Natural killer cell (primary cell): ENCODE results near the gene SLC39A11. TPM values are rescaled to one million over a fixed set of nuclear protein-coding genes. Genes with fewer than 3 reads are reported as not detected.

ENCODE experiments used
- ATAC-seq, 3 donors: fragments of 150-1000 bp in 2 of 3; fragments of 200-7000 bp in 1 of 3; cut with Tn5 transposase; 1 replicate in 1 of 3; 2 replicates in 2 of 3; pipeline ENCODE4 v1.10.0; 2021; ENCODE audit warnings: mild to moderate bottlenecking in 2 of 3, moderate library complexity in 2 of 3
- DNase-seq, 2 donors: peaks; one replicate each; pipeline versions ENCODE4 v3.0.0 to v3.0.0-alpha.2; 2013 to 2021; ENCODE audit warnings: mixed read lengths in 1 of 2
- H3K27ac ChIP-seq: one replicate; pipeline ENCODE4 v1.5.1; 2013; ENCODE audit warnings: mild to moderate bottlenecking, low read length
- H3K27me3 ChIP-seq: one replicate; pipeline ENCODE4 v1.6.1; 2013; ENCODE audit warnings: low read length; ENCODE audit not compliant: control insufficient read depth, insufficient read depth
- H3K36me3 ChIP-seq: one replicate; pipeline ENCODE4 v1.6.1; 2013; ENCODE audit warnings: low read length; ENCODE audit not compliant: control insufficient read depth, insufficient read depth
- H3K4me1 ChIP-seq: one replicate; pipeline ENCODE4 v1.6.1; 2013; ENCODE audit warnings: low read length; ENCODE audit not compliant: control insufficient read depth, insufficient read depth
- H3K4me3 ChIP-seq: one replicate; pipeline ENCODE4 v1.5.1; 2013; ENCODE audit warnings: low read length
- H3K9me3 ChIP-seq: one replicate; pipeline ENCODE4 v1.6.1; 2013; ENCODE audit warnings: low read length; ENCODE audit not compliant: control insufficient read depth, insufficient read depth
- H3K27ac Mint-ChIP-seq, 2 donors: one replicate each; pipeline ENCODE4 v1.8.0; 2022; ENCODE audit warnings: mild to moderate bottlenecking in 2 of 2, mixed read lengths in 2 of 2, moderate library complexity in 1 of 2
- H3K27me3 Mint-ChIP-seq, 2 donors: one replicate each; pipeline ENCODE4 v1.8.0; 2022; ENCODE audit warnings: low read depth in 2 of 2, mixed read lengths in 2 of 2
- H3K36me3 Mint-ChIP-seq: one replicate; pipeline ENCODE4 v1.8.0; 2022; ENCODE audit warnings: mixed read lengths
- H3K4me1 Mint-ChIP-seq, 2 donors: one replicate each; pipeline ENCODE4 v1.8.0; 2022; ENCODE audit warnings: mixed read lengths in 2 of 2
- H3K4me3 Mint-ChIP-seq: one replicate; pipeline ENCODE4 v1.8.0; 2022; ENCODE audit warnings: mild to moderate bottlenecking, moderate library complexity, mixed read lengths
- H3K9me3 Mint-ChIP-seq, 2 donors: one replicate each; pipeline ENCODE4 v1.8.0; 2022; ENCODE audit warnings: mixed read lengths in 2 of 2
- WGBS: methylation state at CpG from one replicate; pipeline ENCODE4 v1.1.7; 2013; ENCODE audit warnings: missing lambda C conversion rate; ENCODE audit not compliant: insufficient coverage; 5-methylcytosine and 5-hydroxymethylcytosine counted together
- intact Hi-C: fragments of 100-400 bp; cut with micrococcal nuclease; formaldehyde crosslinking; loops from one replicate; pipeline ENCODE4 v1.14.2; 2022
- total RNA-seq, 4 donors: library from RNA; stranded (reverse); fragments of 120-200 nt in 1 of 4; gene quantifications; one replicate each; pipeline versions ENCODE4 v1.2.3 to v1.2.4, GENCODE V29; 2013 to 2022
- TF ChIP-seq, protein P1 (sequence below): fragments of 200-600 bp; IDR thresholded peaks from one replicate; pipeline ENCODE4 v1.8.0; 2022; ENCODE audit warnings: antibody characterized with exemption

The SLC39A11 gene
- total RNA-seq, 3 donors from 2014 or later (not counting 1 experiment from before 2014, with no cell fraction given) = 32.6 to 44.9 (median 39.4) TPM

GRCh38 chr17:72603420-72604242, 488.9 kb downstream of the SLC39A11 start:
- TF ChIP-seq, protein P1, sequence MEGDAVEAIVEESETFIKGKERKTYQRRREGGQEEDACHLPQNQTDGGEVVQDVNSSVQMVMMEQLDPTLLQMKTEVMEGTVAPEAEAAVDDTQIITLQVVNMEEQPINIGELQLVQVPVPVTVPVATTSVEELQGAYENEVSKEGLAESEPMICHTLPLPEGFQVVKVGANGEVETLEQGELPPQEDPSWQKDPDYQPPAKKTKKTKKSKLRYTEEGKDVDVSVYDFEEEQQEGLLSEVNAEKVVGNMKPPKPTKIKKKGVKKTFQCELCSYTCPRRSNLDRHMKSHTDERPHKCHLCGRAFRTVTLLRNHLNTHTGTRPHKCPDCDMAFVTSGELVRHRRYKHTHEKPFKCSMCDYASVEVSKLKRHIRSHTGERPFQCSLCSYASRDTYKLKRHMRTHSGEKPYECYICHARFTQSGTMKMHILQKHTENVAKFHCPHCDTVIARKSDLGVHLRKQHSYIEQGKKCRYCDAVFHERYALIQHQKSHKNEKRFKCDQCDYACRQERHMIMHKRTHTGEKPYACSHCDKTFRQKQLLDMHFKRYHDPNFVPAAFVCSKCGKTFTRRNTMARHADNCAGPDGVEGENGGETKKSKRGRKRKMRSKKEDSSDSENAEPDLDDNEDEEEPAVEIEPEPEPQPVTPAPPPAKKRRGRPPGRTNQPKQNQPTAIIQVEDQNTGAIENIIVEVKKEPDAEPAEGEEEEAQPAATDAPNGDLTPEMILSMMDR = no peak
- H3K4me3 Mint-ChIP-seq = no peak overlapping the region
- H3K27me3 ChIP-seq = no peaks in the 10 kb centered on the region
- H3K27ac ChIP-seq = no peak overlapping the region
- no peaks in the 10 kb centered on the region for H3K9me3 ChIP-seq
- no peak for ATAC-seq
- WGBS = 89% methylated on average over 7 of the region's 7 CpGs
- H3K9me3 Mint-ChIP-seq = peaks cover 0 to 8% of the 10 kb centered on the region in 2 donors
- DNase-seq = no peak
- no peaks in the 10 kb centered on the region for H3K4me1 ChIP-seq
- no peaks in the 10 kb centered on the region for H3K4me1 Mint-ChIP-seq
- H3K36me3 Mint-ChIP-seq = no peaks in the 10 kb centered on the region
- intact Hi-C loops = no loop called here
- no peaks in the 10 kb centered on the region for H3K36me3 ChIP-seq
- no peak overlapping the region for H3K27ac Mint-ChIP-seq
- H3K27me3 Mint-ChIP-seq = peaks cover 20 to 24% of the 10 kb centered on the region in 2 donors
- H3K4me3 ChIP-seq = no peak overlapping the region

GRCh38 chr17:72602517-72603419, 489.7 kb downstream of the SLC39A11 start:
- H3K27me3 Mint-ChIP-seq = peaks cover 20 to 24% of the 10 kb centered on the region in 2 donors
- H3K4me1 Mint-ChIP-seq = no peaks in the 10 kb centered on the region
- H3K27ac ChIP-seq = no peak overlapping the region
- no peak for ATAC-seq
- TF ChIP-seq, protein P1 = no peak
- no peaks in the 10 kb centered on the region for H3K9me3 ChIP-seq
- peaks cover 0 to 5% of the 10 kb centered on the region in 2 donors for H3K9me3 Mint-ChIP-seq
- no peak overlapping the region for H3K4me3 Mint-ChIP-seq
- H3K27ac Mint-ChIP-seq = no peak overlapping the region
- WGBS = 44% methylated on average over 8 of the region's 12 CpGs
- H3K36me3 Mint-ChIP-seq = no peaks in the 10 kb centered on the region
- H3K4me1 ChIP-seq = no peaks in the 10 kb centered on the region
- H3K4me3 ChIP-seq = no peak overlapping the region
- intact Hi-C loops = no loop called here
- H3K27me3 ChIP-seq = no peaks in the 10 kb centered on the region
- H3K36me3 ChIP-seq = no peaks in the 10 kb centered on the region
- DNase-seq = no peak

- Histone ChIP-seq H3K4me3 (no peak overlapping the region), H3K4me1 (no peaks in the 10 kb centered on the region), H3K27me3 (no peaks in the 10 kb centered on the region), H3K27ac (no peak overlapping the region), H3K9me3 (no peaks in the 10 kb centered on the region), H3K36me3 (no peaks in the 10 kb centered on the region)
- DNase-seq (no peak), ATAC-seq (no peak)
- no peak overlapping the region for H3K4me3 Mint-ChIP-seq
- 73% methylated on average over 4 of the region's 4 CpGs for WGBS
- H3K27me3 Mint-ChIP-seq = peaks cover 27 to 33% of the 10 kb centered on the region in 2 donors
- TF ChIP-seq, protein P1 = no peak
- no peaks in the 10 kb centered on the region for H3K9me3 Mint-ChIP-seq
- intact Hi-C loops = no loop called here
- H3K4me1 Mint-ChIP-seq = no peaks in the 10 kb centered on the region
- no peaks in the 10 kb centered on the region for H3K36me3 Mint-ChIP-seq
- H3K27ac Mint-ChIP-seq = no peak overlapping the region
Observed at GRCh38 chr17:72600934-72601333, 491.6 kb downstream of the SLC39A11 start.
